Nephron progenitor cell (in vitro differentiated cells): ENCODE results near the gene LTC4S.

ENCODE experiments used
- DNase-seq: peaks from one replicate; pipeline ENCODE4 v3.0.0; 2021
- H3K27ac Mint-ChIP-seq: 2 replicates; pipeline ENCODE4 v1.8.0; 2021; ENCODE audit warnings: mild to moderate bottlenecking, moderate library complexity, mixed read lengths
- H3K27me3 Mint-ChIP-seq: 2 replicates; pipeline ENCODE4 v1.8.0; 2021; ENCODE audit warnings: mild to moderate bottlenecking, low read depth, mixed read lengths; ENCODE audit not compliant: poor library complexity
- H3K36me3 Mint-ChIP-seq: 2 replicates; pipeline ENCODE4 v1.8.0; 2021; ENCODE audit warnings: low read depth, mixed read lengths
- H3K4me1 Mint-ChIP-seq: 2 replicates; pipeline ENCODE4 v1.8.0; 2021; ENCODE audit warnings: mixed read lengths
- H3K4me3 Mint-ChIP-seq: 2 replicates; pipeline ENCODE4 v1.8.0; 2021; ENCODE audit warnings: mild to moderate bottlenecking, moderate library complexity, mixed read lengths
- H3K9me3 Mint-ChIP-seq: 2 replicates; pipeline ENCODE4 v1.8.0; 2021; ENCODE audit warnings: mild to moderate bottlenecking, moderate library complexity, mixed read lengths
- CTCF ChIP-seq: fragments of 200-600 bp; sonication (generic); IDR thresholded peaks from 2 replicates; pipeline ENCODE4 v1.5.0; 2021; ENCODE audit warnings: antibody characterized with exemption

LTC4S gene

DNA sequence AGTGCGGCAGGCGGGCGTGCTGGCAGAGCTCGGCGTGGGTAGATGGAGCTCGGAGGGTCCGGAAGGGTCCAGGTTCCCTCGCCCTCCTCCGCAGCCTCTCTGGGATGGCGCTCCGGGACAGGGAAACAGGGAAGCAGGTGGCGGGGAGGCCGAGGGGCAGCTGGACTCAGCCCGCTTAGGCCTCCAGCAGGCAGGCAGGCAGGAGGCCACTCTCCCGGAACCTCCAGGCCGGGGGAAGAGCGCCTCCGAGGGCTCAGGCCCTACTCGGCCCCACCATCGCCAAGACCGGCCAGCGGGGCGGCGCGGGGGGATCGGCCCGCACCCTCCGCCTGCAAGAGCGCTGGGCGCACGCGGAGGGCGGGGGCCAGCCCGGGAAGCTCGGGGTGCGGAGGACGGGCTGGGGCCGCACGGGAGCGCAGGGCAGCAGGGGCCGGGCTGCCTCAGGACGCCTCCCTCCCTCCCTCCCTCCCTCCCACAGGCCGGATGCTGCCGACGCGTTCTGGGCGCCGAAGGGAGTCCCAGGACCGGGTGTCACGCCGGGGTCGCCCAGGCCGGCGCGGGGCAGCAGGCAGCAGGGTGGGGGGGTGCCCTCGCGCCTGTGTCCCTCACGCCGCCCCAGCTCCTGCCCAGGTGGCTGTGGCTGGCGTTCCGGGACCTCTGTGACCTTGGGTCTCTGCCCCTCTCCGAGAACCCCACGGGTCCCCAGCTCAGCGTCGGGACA is 11.9 kb downstream of the LTC4S start:
- TF ChIP-seq CTCF: no peak
- peak; percentile 59 for DNase-seq
- H3K4me1 Mint-ChIP-seq: peaks cover 37% of the 10 kb centered on the region
- H3K27ac Mint-ChIP-seq: no peak overlapping the region
- H3K27me3 Mint-ChIP-seq: no peaks in the 10 kb centered on the region
- H3K36me3 Mint-ChIP-seq: peaks cover 8% of the 10 kb centered on the region
- H3K9me3 Mint-ChIP-seq: no peaks in the 10 kb centered on the region
- H3K4me3 Mint-ChIP-seq: peak overlapping the region; percentile 81

GRCh38 chr5:179806250-179807048 is 12.7 kb downstream of the LTC4S start, which contains the start of gene MGAT4B:
Gene MGAT4B (minus strand): TSS chr5:179806866. CDS start chr5:179806583, 283 bp downstream.
- DNase-seq: peak; percentile 72
- Mint-ChIP-seq H3K27ac (no peak within 1 kb of the TSS), H3K27me3 (no peaks in the 10 kb centered on the region), H3K36me3 (peaks cover 11% of the 10 kb centered on the region), H3K4me1 (peaks cover 37% of the 10 kb centered on the region), H3K4me3 (peak within 1 kb of the TSS; percentile 86), H3K9me3 (no peaks in the 10 kb centered on the region)
- TF ChIP-seq CTCF: no peak

- Mint-ChIP-seq H3K4me1 (peaks cover 5% of the 10 kb centered on the region), H3K36me3 (peaks cover 42% of the 10 kb centered on the region), H3K27ac (no peak overlapping the region), H3K27me3 (peaks cover 8% of the 10 kb centered on the region), H3K4me3 (no peak overlapping the region), H3K9me3 (no peaks in the 10 kb centered on the region)
- no peak for DNase-seq
- TF ChIP-seq CTCF: no peak
These were observed 18.5 kb downstream of the LTC4S start for GRCh38 chr5:179812135-179812825.

- peaks cover 16% of the 10 kb centered on the region for H3K27me3 Mint-ChIP-seq
These were observed 19.3 kb downstream of the LTC4S start for GRCh38 chr5:179812997-179813607.

GRCh38 chr5:179814090-179814489 is 20.3 kb downstream of the LTC4S start:
- peaks cover 17% of the 10 kb centered on the region for H3K4me1 Mint-ChIP-seq
- H3K9me3 Mint-ChIP-seq: no peaks in the 10 kb centered on the region
- H3K27ac Mint-ChIP-seq: no peak overlapping the region
- no peak for TF ChIP-seq CTCF
- H3K36me3 Mint-ChIP-seq: peaks cover 42% of the 10 kb centered on the region
- H3K27me3 Mint-ChIP-seq: peaks cover 16% of the 10 kb centered on the region
- no peak overlapping the region for H3K4me3 Mint-ChIP-seq
- no peak for DNase-seq

More at GRCh38 chr5:179812997-179813607, 19.3 kb downstream of the LTC4S start:
- Mint-ChIP-seq H3K36me3 (peaks cover 42% of the 10 kb centered on the region), H3K9me3 (no peaks in the 10 kb centered on the region), H3K27ac (no peak overlapping the region), H3K4me1 (peaks cover 9% of the 10 kb centered on the region), H3K4me3 (no peak overlapping the region)
- no peak for TF ChIP-seq CTCF
- DNase-seq: no peak
